Ovary (tissue), 3 donors: ENCODE results near the gene GNAT3.

Source experiments
- POLR2A ChIP-seq: fragments of 450-650 bp; IDR thresholded peaks from one replicate; pipeline ENCODE4 v1.6.1; 2017; ENCODE audit warnings: antibody characterized with exemption, mild to moderate bottlenecking, moderate library complexity
- TF ChIP-seq, protein P1 (sequence below), 3 donors: fragments of 450-650 bp in 2 of 3; fragments of 200-600 bp in 1 of 3; IDR thresholded peaks; one replicate each; pipeline versions ENCODE4 v1.5.1 to v1.8.0; 2016 to 2022; ENCODE audit warnings: antibody characterized with exemption in 3 of 3, mild to moderate bottlenecking in 1 of 3
- donor health status: DM: no; HTN: no; CAD: no.

DNA sequence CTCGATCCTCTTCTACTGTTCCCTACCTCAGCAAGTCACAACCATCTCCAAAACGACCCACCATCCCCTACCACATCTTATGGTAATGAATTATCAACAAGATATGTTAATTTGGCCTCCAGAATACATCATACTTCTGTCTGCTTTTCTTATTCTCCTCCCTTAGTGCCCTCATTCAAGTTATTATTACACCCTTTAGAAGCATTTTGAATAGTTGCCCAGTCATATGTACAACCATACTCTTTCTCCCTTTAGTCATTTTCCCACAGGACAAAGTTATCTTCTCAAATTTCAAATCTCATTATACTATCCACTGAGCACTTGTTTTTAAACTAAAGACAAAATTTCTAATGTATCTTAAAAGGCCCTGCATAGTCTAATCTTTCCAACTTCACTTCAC is 71.0 kb downstream of the GNAT3 start:
- TF ChIP-seq, protein P1, sequence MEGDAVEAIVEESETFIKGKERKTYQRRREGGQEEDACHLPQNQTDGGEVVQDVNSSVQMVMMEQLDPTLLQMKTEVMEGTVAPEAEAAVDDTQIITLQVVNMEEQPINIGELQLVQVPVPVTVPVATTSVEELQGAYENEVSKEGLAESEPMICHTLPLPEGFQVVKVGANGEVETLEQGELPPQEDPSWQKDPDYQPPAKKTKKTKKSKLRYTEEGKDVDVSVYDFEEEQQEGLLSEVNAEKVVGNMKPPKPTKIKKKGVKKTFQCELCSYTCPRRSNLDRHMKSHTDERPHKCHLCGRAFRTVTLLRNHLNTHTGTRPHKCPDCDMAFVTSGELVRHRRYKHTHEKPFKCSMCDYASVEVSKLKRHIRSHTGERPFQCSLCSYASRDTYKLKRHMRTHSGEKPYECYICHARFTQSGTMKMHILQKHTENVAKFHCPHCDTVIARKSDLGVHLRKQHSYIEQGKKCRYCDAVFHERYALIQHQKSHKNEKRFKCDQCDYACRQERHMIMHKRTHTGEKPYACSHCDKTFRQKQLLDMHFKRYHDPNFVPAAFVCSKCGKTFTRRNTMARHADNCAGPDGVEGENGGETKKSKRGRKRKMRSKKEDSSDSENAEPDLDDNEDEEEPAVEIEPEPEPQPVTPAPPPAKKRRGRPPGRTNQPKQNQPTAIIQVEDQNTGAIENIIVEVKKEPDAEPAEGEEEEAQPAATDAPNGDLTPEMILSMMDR (IDR thresholded peaks at IDR 0.05): no peak
- no peak for TF ChIP-seq POLR2A
